NCI-H2081 treated with DMSO at 0.1 percent for 48 hours (cell line): ENCODE data around the gene SPDYE18.
"Not testable (repeated sequence)": the region's sequence is repeated elsewhere in the genome, so short reads cannot be mapped to it uniquely, and the experiment has no call there.

Experiments
- DNase-seq: peaks from one replicate; lab custom pipeline; 2025; lab: John Stamatoyannopoulos, UW

SPDYE18 gene

GRCh38 chr7:77005461-77006057 is 56.8 kb downstream of the SPDYE18 start:
- DNase-seq: not testable (repeated sequence)

- not testable (repeated sequence) for DNase-seq
These were observed 58.2 kb downstream of the SPDYE18 start for GRCh38 chr7:77004151-77004550.

GRCh38 chr7:77003241-77003640 is 59.1 kb downstream of the SPDYE18 start:
- DNase-seq: not testable (repeated sequence)

DNA sequence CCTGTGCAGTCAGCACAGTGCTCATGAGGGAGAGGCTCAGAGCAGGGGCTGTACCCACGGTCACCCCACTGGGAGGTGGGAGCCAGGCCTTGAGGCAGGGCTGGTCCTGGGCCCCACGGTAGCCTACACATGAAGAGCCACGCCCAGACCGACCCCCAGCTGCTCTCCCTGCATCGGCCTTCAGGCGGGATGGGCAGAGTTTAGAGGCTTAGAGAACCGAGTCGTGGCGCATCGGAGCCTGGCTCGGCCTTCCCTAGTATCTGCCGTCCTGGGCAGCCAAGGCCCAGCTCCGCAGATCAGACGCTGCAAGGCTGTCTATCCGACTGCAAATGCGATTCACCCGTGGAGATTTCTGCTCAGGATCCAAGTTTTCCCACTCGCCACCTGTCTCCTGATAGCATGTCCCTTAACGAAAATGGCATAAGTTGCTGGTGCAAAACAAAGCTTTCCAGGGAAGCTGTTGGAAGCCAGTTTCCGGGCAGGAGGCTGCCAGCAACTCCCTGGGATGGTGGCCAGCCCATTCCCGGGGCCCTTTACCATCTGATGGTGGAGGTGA is 59.6 kb downstream of the SPDYE18 start:
- DNase-seq: not testable (repeated sequence)

DNA sequence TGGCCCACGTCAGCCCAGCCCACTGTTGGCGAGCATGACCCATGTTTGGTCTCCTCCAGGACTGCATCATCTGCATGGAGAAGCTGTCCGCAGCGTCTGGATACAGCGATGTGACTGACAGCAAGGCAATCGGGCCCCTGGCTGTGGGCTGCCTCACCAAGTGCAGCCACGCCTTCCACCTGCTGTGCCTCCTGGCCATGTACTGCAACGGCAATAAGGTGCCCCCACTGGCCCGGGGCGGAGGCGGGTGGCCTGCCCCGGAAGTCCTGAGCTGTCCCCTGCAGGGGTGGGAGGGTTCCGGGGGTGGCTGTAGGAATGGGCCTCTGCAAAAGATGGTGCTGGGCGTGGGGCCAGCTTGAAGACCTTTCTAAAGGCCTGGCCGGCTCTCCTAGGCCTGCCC is 60.3 kb downstream of the SPDYE18 start:
- not testable (repeated sequence) for DNase-seq
